HG03045 (cell line): ENCODE measurements around the gene ITGA2B.
"Not testable (repeated sequence)": the region's sequence is repeated elsewhere in the genome, so short reads cannot be mapped to it uniquely, and the experiment has no call there.

Source experiments
- ATAC-seq: cut with Tn5 transposase; IDR thresholded peaks from one replicate; pipeline ENCODE4 v1.9.1; 2021; ENCODE audit warnings: mild to moderate bottlenecking, moderate library complexity; ENCODE audit not compliant: unreplicated experiment

The ITGA2B gene

DNA sequence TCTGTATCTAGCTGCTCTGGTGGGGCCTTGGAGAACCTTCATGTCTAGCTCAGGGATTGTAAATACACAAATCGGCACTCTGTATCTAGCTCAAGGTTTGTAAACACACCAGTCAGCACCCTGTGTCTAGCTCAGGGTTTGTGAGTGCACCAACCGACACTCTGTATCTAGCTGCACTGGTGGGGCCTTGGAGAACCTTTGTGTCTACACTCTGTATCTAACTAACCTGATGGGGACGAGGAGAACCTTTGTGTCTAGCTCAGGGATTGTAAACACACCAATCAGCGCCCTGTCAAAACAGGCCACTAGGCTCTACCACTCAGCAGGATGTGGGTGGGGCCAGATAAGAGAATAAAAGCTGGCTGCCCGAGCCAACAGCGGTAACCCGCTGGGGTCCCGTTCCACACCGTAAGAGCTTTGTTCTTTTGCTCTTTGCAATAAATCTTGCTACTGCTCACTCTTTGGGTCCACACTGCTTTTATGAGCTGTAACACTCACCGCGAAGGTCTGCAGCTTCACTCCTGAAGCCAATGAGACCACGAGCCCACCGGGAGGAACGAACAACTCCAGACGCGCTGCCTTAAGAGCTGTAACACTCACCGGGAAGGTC is 19.9 kb downstream of the ITGA2B start:
- ATAC-seq = not testable (repeated sequence)

DNA sequence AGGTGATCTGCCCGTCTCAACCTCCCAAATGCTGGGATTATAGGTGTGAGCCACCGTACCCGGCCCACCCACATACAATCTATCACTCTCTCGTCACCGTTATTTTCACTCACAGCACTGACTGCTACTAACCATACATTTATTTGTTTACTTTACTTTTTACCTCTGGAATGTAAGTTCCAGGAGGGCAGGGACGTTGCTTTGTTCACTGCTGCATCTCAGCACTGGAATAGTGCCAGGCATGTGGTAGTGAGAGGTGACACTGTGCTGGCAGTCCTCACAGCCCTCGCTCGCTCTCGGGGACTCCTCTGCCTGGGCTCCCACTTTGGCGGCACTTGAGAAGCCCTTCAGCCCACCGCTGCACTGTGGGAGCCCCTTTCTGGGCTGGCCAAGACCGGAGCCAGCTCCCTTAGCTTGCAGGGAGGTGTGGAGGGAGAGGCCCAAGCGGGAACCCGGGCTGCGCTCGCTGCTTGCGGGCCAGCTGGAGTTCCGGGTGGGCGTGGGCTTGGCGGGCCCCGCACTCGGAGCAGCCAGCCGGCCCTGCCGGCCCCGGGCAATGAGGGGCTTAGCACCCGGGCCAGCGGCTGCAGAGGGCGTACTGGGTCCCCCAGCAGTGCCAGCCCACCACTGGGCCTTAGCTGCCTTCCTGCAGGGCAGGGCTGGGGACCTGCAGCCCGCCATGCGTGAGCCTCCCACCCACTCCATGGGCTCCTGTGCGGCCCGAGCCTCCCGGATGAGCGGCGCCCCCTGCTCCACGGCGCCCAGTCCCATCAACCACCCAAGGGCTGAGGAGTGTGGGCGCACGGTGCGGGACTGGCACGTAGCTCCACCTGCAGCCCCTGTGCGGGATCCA is 20.8 kb downstream of the ITGA2B start:
- not testable (repeated sequence) for ATAC-seq

DNA sequence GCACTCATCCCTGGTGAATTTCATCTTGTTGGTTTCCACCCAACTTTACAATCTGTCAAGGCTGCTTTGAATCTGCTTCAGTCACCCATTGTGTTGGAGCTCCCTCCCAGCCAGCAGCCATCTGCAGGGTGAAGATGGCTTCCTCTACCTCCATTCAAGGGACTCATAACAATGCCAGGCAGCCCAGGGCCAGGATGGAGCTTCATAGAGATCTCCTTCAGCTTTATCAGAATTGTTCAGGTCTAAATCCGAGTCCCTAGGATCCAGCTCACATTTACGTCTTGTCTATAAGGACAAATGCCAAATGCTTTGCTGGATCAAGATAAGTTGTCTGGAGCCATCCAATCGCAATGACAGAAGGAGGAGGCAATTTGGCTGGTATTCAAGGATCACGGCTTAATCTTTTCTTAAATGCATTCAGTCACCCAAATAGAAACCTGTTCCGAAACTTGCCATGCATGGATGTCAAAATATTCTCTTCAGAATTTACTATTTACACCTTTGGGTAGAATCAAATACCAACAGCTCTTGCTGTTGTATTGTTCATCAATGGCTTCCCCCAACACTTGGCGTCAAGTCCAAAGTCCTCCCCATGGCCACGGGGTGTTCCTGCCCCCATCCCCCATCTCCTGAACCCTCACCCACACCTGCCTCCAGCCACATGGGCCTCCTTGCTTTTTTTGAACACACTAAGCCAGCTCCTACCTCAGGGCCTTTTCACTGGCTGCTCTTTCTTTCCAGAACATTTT is 22.0 kb downstream of the ITGA2B start:
- no peak for ATAC-seq

DNA sequence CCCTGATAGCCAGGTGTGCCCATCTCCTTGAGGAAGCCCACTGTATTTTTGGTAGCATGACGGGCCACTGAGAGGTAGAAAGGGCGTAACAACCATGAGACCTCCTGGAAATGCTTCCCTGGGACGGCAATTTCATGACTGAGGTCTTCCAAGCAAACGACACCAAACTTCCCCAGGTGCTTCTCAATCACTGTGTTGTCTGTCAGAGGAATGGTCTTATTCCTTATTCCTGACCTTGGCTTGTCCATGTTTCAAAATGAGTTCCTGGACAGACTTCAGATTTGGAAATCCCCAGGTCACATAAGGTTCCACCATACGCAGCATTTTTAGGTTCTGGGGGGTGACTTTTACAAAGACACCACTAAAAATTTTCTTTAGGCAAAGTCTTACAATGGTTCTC is 24.4 kb downstream of the ITGA2B start:
- ATAC-seq = not testable (repeated sequence)

DNA sequence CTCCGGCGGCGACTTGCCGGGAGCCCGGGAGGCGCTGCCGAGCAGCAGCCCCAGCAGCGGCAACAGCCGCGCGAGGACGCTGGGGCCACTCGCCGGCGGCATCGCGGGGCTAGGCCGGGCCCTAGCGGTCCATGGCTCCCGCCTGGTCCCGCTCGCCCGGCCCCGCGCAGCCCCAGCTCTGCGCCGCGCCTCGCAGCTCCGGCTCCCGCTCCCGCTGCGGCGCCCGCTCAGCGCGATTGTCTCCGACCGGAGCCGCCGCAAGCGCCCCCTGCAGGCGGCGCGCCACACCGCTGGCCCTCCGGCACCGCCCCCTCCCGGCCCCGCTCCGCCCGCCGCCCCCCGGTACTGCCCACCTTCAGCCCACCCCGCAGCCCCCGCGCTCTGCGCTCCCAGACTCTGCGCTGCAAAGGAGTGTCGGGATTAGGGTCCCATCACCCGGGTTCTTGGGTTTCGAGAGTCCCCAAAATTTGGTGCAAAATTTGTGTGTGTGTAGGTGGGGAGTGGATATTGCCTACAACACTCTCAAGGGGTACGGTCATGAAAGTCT is 25.8 kb downstream of the ITGA2B start, which contains the start of gene FAM171A2:
Gene FAM171A2 (minus strand): TSS at position 241 of the 547 bp plus-strand sequence. CDS start 139 bp downstream, at position 102.
- ATAC-seq = no peak

DNA sequence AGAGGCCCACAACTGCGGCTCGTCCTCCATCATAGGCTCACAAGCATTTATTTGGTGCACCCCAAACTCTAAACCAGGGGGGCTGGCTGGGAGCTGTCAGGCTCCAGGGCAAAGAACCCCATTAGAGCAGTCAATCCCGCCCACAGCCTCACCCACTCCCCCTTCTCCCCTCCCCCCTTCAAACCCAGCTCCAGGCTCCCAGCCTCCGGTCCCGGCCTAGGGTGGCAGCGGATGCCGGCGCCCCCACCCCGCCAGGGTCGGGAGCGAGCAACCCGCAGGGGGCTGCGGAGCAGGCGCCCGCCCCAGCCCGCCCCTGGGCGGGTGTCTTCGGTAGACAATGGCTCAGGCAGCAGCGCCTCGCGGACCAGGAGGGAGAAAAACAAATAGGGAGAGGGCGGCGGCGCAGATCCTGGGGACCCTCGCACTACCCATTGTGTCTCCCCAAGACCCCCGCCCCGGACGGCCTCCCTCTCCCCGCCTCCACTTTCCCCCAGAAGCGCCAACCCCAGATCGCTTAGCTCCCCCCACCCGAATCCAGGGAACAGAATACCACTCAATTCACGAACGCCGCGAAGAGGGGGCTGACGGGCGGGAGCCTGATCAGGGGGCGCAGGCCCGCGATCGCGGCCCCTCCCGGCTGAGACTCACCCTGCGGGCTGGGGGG is 26.4 kb downstream of the ITGA2B start:
- ATAC-seq = no peak

DNA sequence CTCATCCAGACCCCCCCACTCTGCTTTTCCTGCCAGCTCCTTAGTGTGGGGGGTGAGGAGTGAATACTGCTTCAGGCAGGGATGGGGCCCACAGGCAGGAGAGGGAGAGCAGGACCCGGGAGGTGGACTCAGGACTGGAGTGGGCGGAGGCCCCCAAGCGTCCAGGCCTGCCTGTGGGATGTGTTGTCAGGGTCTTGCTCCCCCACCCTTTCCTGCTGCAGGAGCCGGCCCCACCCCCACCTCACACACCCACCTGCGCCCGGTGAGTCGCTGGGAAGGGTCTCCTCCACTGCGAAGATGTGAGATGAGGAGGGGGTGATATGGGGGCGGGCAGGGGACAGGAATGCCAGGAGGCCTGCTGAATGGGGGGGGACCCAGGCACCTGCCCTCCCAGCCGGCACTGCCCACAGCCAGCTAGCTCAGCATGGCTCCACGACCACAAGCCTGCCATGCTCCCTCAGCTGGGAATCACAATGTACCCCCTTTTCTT is 26.9 kb downstream of the ITGA2B start:
- ATAC-seq = no peak

DNA sequence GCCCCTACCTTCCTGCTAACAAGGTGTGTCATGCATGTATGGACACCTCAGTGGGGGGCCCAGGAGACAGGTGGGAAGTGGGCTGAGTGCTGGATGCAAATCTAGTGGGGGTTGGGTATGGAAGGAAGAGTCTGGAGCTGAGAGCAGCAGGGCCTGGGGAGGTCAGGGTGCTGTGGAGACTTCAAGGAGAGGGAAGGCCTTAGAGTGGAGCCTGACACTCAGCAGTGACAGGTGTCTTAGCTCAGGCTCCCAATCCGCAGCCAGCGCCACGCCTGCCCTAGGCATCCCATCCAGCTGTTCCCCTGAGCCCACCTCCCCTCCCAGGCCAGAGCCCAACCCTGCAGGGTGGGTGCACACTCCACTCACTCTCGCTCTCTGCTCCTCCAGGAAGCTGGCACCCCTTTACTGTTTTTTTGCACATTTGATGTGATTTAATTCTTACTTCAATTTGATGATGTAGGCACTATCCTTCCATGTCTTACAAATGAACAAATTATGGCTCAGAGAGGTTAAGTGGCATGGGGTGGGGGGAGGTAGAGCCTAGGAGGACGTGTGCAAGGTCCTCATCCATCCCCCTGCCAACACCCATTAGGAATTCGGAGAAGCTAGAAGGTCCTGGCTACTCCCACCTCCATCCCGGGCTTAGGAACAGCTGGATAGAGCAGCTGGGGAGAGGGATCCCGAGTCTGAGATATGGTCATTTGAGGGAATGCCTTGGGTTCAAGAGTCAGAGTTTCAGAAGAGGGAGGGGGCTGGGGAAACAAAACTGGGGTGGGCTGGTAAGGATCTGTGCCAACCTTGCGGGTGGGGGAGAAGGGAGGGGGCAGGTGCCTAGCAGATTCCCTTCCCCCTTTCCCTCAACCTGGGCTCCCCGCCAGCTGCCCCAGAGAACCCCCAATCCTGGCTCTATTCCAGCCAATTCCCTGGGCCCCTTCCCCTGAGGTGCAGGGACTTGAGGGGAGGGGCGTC is 27.9 kb downstream of the ITGA2B start:
- ATAC-seq = no peak

DNA sequence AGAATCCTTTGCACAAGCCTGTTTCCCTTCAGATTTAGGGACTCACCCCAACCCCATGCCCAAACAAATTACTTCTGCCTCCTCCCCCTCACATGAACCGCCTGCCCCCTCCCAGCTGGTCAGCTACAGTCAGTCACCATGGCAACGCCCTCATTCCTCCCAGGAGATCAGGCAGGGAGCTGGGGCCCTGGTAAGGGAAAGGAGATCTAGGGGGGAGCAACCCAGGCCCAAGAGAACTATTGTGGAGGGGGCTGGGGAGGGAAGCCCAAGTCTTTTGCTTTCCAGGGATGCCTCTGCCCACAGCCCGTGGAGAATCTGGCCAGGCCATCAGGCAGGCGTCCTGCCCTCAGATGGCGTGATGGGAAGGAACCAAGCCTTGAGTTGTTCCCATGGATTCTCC is 28.6 kb downstream of the ITGA2B start:
- no peak for ATAC-seq

DNA sequence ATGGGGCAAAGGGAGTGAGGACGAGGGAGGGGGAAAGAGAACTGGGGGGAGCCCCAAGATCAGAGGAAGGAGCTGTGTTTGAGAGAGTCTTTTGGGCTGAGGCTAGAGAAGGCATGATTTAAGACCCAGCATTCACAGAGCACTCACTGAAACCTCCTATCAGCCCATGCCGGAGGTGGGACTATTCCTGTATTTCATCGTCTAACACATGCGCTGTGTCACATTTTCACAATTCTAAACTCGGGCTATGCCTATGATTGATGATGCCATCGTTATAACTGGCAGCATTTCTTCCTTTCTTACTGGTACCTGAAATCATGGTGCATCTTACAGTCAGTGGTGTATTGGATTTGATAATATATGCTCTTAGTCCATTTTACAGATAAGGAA is 29.3 kb downstream of the ITGA2B start:
- no peak for ATAC-seq

DNA sequence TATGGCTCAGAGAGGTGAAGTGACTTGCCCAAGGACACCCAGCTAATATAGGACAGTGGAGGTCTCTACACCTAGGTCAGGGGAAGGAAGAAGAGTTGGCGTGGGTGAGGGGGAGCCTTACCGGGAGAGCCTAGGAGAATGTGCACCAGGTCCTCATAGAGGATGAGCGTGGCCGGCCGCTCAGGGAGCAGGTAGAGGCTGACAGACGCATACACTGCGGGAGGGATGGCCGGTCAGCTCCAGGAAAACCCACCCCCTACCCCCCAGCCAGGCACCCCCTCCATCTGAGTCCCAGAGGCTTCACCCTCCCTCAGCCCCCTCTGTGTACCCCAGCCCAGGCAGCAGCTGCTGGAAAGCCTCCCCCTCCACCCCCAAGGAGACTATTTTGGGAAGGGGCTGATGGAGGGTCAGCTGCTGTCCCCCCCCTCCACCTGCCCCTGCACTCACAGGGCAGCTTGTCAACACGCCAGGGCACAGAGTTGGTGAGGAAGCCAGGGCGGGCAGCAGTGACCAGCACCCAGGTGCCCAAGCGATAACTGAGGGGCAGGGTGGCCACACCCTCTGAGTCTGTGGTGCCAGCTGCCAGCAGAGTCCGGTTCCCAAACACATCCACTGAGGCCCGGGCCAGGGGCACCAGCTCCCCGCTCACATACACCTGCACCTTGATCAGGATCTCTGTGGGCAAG is 29.8 kb downstream of the ITGA2B start:
- ATAC-seq = no peak

DNA sequence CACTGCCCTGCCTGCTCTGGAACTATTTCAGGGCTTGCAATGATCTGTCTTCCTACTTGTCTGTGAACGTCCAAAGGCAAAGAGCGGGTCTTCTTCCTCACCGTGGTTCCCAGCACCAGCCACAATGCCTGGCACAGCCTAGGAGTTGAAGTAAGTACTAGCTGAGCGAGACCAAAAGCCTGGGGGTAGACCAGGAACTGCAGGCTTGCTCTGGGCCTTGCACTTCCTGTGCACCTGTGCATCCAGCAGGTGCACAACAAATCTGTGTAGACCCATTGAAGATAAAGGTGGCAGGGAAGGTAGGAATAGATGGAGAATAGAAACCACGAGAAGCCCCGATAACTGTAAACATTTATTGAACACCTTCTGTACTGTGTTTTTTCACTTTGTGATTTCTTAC is 30.4 kb downstream of the ITGA2B start:
- no peak for ATAC-seq

DNA sequence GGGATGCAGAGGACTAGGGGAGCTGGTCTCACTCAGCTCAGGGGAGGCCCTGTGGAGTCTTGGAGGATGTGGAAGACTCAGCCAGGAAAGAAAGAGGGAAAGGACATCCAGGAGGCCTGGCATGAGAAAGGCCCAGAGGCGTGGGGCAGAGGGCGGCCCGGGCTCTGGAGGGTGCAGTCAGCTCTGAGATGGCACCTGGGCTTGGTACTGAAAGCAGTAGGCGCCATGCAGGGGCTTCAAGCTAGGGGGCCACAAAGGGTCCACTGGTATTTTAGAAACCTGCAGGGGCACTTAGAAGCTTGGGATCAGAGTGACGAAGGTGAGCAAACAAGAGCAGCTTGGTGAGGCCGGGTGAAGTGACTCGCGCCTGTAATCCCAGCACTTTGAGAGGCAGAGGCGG is 31.4 kb downstream of the ITGA2B start:
- no peak for ATAC-seq

DNA sequence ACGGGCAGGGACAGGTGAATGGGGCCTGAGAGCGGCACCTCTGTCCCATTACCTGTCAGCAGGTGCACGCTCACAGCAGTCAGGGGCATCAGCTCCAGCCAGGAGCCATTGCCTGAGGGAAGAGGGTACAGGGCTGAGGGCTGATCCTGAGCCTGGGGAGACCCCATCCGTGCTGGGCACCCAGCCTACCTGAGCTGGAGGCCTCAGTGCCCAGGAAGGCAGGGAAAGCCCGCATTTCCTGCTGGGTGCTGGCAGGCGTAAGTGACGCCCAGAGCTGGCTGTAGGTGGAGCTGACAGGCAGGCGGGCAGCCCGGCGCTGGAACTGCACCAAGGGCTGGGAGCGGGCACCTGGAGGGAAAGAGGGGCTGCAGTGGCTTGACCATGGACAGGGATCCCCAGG is 33.2 kb downstream of the ITGA2B start:
- no peak for ATAC-seq

DNA sequence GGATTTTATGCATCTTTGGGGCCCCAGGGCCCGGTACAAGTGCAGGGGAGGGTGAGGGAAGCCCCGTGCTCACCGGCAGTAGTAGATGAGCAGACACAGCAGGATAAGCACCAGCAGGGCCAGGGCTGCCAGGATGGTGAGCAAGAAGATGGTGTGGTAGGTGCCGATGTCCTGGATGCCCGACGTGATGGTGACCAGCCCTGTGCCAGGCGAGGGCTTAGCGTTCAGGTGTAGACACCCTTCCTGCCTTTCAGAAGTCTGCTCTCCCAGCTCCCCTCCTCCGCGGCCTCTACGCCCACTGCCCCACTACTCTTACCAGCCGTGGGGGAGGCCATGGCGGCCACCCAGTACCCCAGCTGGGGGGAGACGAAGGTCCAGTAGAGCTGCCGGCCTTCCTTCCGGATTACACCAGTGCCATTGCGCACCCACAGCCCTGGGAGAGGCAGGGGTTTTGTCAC is 33.8 kb downstream of the ITGA2B start:
- ATAC-seq = no peak

DNA sequence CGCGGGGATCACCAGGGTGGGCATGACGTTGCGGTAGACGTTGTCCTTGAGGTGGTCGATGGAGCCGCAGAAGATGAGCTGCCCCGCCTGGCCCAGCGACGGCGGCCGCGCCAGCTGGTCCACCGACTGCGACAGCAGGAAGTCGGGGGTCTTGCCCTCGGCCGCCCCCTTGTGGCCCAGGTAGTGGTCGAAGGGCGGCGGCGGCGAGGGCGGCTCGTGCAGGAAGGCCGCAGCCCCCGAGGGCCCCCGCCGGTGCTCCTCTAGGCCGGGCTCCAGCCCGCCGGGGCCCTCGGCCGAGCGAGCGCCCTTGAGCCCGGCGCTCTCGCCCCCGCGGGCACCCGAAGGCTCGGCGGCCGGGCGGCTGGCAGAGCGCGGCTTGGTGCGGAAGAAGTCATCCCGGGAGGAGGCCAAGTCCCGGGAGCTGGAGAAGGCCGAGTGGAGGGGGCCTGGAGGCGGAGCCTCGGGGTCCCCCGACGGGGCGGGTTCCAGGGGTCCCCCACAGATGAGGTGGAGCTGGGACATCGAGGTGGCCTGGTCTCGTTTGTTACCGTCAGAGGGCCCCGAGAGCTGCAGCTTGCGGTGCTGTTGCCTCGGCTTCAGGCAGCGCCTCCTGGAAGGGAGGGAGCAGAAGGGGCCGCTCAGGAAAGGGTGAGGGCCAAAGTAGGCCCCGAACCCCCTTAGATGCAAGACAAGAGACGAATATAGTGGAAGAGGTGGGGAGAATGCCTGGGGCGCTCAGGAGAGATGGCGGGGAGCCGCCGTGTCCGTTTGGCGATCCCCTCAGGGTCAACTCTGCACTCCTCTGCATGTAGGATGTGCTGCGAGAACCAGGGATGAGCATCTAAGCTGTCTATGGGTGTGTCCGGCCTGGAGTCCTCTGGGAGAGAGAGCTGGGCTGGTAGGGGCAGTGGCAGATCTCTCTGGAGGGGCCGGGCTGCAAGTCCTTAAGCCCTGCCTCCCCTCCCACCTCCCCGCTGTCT is 34.6 kb downstream of the ITGA2B start:
- ATAC-seq = no peak

DNA sequence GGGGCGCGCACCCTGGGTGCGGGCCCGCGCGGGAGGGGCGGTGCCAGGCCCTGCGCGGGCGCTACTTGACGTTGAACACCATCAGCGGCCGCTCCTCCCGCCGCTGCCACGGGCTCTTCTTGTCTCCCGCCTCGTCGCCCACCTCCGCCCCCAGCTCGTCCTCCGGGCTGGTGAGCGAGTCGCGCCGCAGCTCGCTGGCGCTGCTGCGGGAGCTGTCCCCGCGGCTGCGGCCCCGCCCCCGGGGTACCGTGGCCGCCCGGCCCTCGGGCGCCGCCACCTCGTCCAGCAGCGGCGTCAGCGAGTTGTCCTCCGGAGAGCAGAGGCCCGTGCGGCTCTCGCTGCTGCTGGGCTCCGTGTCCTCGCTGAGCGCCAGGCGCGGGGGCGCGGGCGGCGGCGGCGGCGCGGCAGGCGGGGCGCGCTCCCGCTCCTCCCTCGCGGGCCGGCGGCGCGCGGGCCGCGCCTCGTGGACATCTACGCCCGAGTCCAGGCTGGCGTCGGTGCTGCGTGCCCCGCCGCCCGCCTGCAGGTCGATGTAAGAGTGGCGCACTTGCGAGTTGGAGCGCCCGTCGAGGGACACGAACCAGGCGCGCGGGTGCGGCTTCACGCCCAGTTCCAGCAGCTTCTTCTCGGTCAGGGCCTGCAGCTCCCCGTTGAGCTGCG is 35.6 kb downstream of the ITGA2B start:
- no peak for ATAC-seq
